Measurements from ENCODE around the gene ST8SIA5.

The ST8SIA5 gene

GRCh38 chr18:46672062-46672970, 84.5 kb downstream of the ST8SIA5 start:
- no peak for DNase-seq (ENCODE audit: low read depth)

- DNase-seq (ENCODE audit: low read depth): no peak
These were observed 88.2 kb downstream of the ST8SIA5 start for GRCh38 chr18:46668694-46669093.

- no peak for DNase-seq (ENCODE audit: low read depth)
These were observed 88.7 kb downstream of the ST8SIA5 start for GRCh38 chr18:46668135-46668534.

- DNase-seq (ENCODE audit: low read depth): no peak
These were observed 93.3 kb downstream of the ST8SIA5 start for GRCh38 chr18:46663539-46663938.

GRCh38 chr18:46660957-46661749, 95.7 kb downstream of the ST8SIA5 start:
- no peak for DNase-seq (ENCODE audit: low read depth)

- no peak for DNase-seq (ENCODE audit: low read depth)
These were observed 97.4 kb downstream of the ST8SIA5 start for GRCh38 chr18:46659484-46659883.

- no peak for DNase-seq (ENCODE audit: low read depth)
These were observed 99.5 kb downstream of the ST8SIA5 start, which contains the start of gene LOXHD1 for GRCh38 chr18:46657115-46657955. Gene LOXHD1 (minus strand): TSS chr18:46657220. CDS start chr18:46657033, 187 bp downstream.

GRCh38 chr18:46656326-46657114, 100.3 kb downstream of the ST8SIA5 start:
- no peak for DNase-seq (ENCODE audit: low read depth)

- DNase-seq (ENCODE audit: low read depth): no peak
These were observed 104.5 kb downstream of the ST8SIA5 start for GRCh38 chr18:46652372-46652771.

GRCh38 chr18:46650681-46651080, 106.2 kb downstream of the ST8SIA5 start:
- no peak for DNase-seq (ENCODE audit: low read depth)

- no peak for DNase-seq (ENCODE audit: low read depth)
These were observed 107.6 kb downstream of the ST8SIA5 start for GRCh38 chr18:46649071-46649862.

GRCh38 chr18:46646468-46646867, 110.4 kb downstream of the ST8SIA5 start:
- DNase-seq (ENCODE audit: low read depth): no peak

GRCh38 chr18:46642561-46642960, 114.3 kb downstream of the ST8SIA5 start:
- DNase-seq (ENCODE audit: low read depth): no peak

- DNase-seq (ENCODE audit: low read depth): no peak
These were observed 114.9 kb downstream of the ST8SIA5 start for GRCh38 chr18:46641917-46642316.

GRCh38 chr18:46639386-46639785, 117.5 kb downstream of the ST8SIA5 start:
- DNase-seq (ENCODE audit: low read depth): no peak

GRCh38 chr18:46636040-46636630, 120.7 kb downstream of the ST8SIA5 start:
- no peak for DNase-seq (ENCODE audit: low read depth)

GRCh38 chr18:46632401-46633071, 124.3 kb downstream of the ST8SIA5 start:
- no peak for DNase-seq (ENCODE audit: low read depth)

- no peak for DNase-seq (ENCODE audit: low read depth)
These were observed 125.9 kb downstream of the ST8SIA5 start for GRCh38 chr18:46630991-46631390.

GRCh38 chr18:46630160-46630559, 126.7 kb downstream of the ST8SIA5 start:
- no peak for DNase-seq (ENCODE audit: low read depth)

All from fibroblast of the conjunctiva (primary cell).